Activated naive CD4-positive, alpha-beta T cell treated with anti-CD3 and anti-CD28 coated beads, Interleukin-2, amount 50 U/mL, for 72 hours (primary cell): Measurements from ENCODE around the gene CIAO2A. TPM values are rescaled to one million over a fixed set of nuclear protein-coding genes. Genes with fewer than 3 reads are reported as not detected.

Experiments used
- ATAC-seq, 2 donors: fragments of 150-1000 bp; cut with Tn5 transposase; 2 replicates each; pipeline ENCODE4 v1.10.0; 2021; ENCODE audit warnings: mild to moderate bottlenecking in 2 of 2, moderate library complexity in 2 of 2
- DNase-seq, 2 donors: peaks; one replicate each; pipeline ENCODE4 v3.0.0; 2021 to 2022; ENCODE audit warnings: low spot score in 2 of 2
- H3K27ac Mint-ChIP-seq, 2 donors: one replicate each; pipeline ENCODE4 v1.8.0; 2022; ENCODE audit warnings: mild to moderate bottlenecking in 2 of 2, mixed read lengths in 2 of 2
- H3K36me3 Mint-ChIP-seq, 2 donors: one replicate each; pipeline ENCODE4 v1.8.0; 2022; ENCODE audit warnings: mixed read lengths in 2 of 2
- H3K9me3 Mint-ChIP-seq, 2 donors: one replicate each; pipeline ENCODE4 v1.8.0; 2022; ENCODE audit warnings: mixed read lengths in 2 of 2
- total RNA-seq, 2 donors: library from RNA; stranded (reverse); gene quantifications; one replicate each; pipeline ENCODE4 v1.2.3, GENCODE V29; 2022

The CIAO2A gene
- total RNA-seq, 2 donors from 2014 or later = 77.9 to 95.4 TPM

DNA sequence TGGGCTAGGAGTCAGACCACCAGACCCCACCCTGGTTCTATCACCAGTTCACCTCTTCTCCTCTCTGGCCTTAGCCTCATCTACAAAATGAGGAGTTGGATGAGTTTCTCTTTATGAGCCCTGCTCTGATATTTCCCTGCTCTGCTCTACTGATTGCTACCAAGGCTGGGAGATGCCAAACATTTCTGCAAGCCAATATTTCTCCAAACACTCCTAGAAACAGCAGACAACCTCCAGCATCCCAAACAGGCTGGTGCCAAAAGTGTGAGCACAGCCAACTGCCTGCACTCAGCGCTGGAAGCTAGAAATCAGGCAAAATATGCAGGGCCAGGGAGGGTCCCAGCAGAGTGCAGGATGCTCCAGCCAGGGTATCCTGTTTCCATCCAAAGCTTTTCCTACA, 58.1 kb downstream of the CIAO2A start:
- no peak overlapping the region for H3K27ac Mint-ChIP-seq
- H3K36me3 Mint-ChIP-seq = no peaks in the 10 kb centered on the region
- ATAC-seq (no peak), DNase-seq (no peak)
- no peaks in the 10 kb centered on the region for H3K9me3 Mint-ChIP-seq

DNA sequence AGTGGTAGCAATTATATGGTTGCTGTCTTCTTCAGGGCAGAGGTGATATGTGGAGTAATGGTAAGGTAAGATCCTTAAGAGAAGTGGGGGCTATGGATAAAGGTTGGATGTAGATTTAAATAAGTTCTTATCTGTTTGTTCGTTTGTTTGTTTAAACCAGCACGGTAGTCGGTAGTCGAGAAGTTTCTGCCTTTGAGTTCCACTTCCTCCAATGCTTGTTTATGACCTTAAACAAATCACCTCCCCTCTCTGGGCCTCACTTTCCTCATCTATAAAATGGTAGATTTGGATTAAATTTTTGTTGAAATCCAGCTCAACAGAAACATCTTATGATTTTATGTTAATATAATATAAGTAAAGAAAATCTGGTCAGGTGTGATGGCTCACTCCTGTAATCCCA, 59.1 kb downstream of the CIAO2A start:
- Mint-ChIP-seq H3K36me3 (no peaks in the 10 kb centered on the region), H3K27ac (no peak overlapping the region), H3K9me3 (no peaks in the 10 kb centered on the region)
- ATAC-seq = no peak
- DNase-seq = no peak

DNA sequence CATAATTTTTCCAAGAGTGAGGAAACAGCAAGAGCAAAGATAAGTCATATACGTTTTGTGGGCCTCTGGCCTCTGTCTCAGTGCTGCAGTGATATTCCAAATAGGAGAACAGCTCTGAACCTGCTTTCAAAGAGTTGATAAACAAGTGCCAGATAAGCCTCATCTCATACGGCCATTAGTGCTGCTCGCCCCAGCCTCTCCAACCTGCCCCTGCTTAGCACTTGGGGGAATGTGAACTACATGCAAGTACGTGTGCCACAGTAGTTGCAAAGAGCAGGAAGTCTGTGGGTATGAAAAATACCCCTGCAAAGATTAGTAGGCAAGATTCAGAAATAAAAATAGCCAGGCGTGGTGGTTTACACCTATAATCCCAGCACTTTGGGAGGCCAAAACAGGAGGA, 61.3 kb downstream of the CIAO2A start:
- DNase-seq (no peak), ATAC-seq (no peak)
- Mint-ChIP-seq H3K27ac (no peak overlapping the region), H3K36me3 (no peaks in the 10 kb centered on the region), H3K9me3 (no peaks in the 10 kb centered on the region)

DNA sequence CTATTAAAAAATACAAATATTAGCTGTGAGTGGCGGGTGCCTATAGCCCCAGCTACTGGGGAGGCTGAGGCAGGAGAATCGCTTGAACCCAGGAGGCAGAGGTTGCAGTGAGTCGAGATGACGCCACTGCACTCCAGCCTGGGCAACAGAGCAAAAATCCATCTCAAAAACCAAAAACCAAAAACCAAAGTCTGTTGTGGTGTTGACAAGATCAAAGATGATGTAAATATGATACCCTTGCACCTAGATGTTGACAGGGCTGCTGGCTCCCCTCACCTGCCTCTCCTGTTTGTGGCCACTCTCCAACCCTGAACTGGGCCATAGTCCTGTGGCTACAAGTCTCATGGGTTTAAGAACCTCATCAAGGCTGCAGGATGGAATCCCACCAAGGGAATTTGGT, 63.5 kb downstream of the CIAO2A start:
- DNase-seq = no peak
- H3K36me3 Mint-ChIP-seq = no peaks in the 10 kb centered on the region
- ATAC-seq = no peak

DNA sequence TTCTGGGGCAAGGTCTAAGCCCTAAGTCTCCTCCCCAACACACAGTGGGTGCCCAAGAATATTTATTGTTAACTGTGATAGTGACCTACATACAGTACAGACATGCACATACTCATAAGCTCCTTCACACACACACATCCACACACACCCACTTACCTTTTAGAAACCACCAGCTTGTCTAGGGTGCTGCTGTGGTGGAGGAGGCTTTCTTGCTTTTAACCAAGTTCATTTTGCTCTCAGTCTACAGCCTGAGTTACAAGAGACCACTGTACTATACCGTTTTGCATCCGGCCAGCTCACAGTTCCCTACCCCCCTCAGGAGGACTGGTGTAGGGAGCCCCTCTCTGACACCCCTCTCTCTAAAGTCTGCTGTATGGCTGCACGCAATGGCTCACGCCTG, 64.0 kb downstream of the CIAO2A start:
- no peaks in the 10 kb centered on the region for H3K36me3 Mint-ChIP-seq
- DNase-seq (no peak), ATAC-seq (peak in 1 of 2 donors; percentile 35)
- H3K27ac Mint-ChIP-seq = peak overlapping the region in 1 of 2 donors; percentile 33
- no peaks in the 10 kb centered on the region for H3K9me3 Mint-ChIP-seq

More for the DNA sequence above, 63.5 kb downstream of the CIAO2A start:
- Mint-ChIP-seq H3K27ac (no peak overlapping the region), H3K9me3 (no peaks in the 10 kb centered on the region)

DNA sequence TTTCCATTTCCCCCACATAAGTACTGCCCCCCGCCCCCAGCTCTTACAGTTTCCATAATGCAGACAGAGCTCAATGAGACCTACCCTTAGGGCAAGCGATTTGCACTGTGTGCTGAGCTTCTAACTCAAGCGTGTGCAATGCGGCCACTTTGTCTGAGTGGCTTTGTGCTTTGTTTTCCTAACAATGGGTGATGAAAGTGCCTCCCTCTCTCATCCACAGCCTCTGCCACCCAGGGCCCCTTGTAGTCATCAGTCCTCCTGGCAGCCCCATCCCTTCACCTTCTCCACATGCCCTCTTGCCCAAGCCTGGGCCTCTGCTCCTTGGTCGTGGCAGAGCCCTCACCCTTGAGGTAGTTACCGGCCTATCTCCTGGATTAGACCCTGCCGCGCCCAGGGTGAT, 64.5 kb downstream of the CIAO2A start:
- H3K27ac Mint-ChIP-seq = peak overlapping the region in 1 of 2 donors; percentile 33
- no peak for DNase-seq
- no peak for ATAC-seq
- H3K9me3 Mint-ChIP-seq = no peaks in the 10 kb centered on the region
- H3K36me3 Mint-ChIP-seq = no peaks in the 10 kb centered on the region

DNA sequence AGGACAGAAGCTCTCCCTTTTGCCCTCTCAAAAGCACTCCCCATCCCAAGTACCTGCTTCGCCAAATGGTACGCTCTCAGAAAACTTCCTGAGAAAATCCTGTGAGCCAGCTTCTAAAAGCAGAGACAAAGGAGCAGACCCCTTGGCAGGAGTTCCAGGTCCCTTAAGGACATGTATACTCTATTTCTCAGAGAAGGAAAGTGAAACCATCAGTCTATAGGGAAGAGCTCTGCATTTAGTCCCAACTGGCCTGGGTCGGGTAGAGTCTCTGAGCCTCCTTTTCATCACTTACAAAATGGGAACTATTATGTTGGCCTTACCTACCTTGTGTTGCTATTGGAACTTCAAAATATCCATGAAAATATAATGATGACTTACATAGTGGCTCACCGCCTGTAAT, 67.0 kb downstream of the CIAO2A start:
- Mint-ChIP-seq H3K9me3 (no peaks in the 10 kb centered on the region), H3K27ac (no peak overlapping the region), H3K36me3 (no peaks in the 10 kb centered on the region)
- ATAC-seq (no peak), DNase-seq (no peak)

DNA sequence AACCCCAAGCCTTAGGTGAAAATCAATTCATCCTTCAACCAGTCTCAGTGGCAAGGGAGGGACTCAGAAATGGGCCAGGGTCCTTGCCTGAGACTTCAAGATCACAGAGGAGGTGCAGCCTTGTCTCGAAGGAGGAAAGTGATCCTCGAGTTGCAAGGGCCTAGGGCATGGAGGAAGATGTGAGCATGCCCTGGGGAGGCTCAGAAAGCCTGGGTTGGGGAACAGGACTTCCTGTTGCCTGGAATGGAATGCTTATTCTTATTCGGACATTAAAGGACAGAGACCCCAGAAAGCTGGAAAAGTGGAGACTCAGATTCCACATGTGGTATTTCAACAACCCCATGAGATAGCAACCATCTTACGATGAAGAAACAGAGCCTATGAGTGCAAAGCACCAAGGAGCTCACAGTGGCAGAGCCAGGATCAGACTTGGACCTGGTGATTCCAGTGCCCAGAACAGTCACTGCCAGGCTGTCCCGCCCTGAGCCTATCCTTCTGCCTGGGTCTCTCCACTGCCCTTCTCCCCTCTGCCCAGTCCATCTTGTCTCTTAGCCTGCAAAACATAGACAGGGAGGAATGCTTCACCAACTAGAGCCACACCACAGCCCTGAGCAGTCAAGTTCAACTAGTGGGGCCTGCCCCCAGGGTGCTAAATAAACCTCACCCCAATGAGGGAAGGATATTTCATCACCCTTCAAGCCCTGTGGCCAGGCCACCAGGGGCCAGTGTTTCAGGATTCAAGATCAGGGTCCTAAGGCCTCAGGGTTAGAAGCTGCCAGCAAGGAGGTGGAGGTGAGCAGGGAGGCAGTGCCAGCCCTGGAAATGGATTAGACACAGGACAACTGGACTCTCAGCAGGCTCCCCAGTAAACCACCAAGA, 69.2 kb downstream of the CIAO2A start:
- peak overlapping the region in 1 of 2 donors; percentile 32 for H3K27ac Mint-ChIP-seq
- H3K9me3 Mint-ChIP-seq = no peaks in the 10 kb centered on the region
- no peaks in the 10 kb centered on the region for H3K36me3 Mint-ChIP-seq
- no peak for ATAC-seq
- no peak for DNase-seq

DNA sequence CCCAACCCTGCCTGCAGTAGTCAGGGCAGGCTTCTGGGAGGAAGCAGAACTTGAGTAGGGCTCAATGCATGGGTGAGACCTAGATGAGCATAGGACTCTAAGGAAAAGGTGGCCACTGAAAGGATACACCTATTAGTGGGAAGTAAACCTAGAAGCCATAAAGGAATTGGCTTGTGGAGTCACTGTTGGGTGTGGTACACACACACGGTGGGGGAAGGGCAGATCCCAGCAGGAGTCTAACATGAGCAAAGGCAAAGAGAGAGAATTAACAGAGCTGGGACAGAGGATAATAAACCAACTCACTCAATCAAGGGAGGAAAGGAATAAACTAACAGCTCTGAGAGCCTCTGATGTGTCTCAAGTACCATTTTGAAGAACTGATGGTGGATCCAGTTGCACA, 70.4 kb downstream of the CIAO2A start:
- Mint-ChIP-seq H3K36me3 (no peaks in the 10 kb centered on the region), H3K9me3 (no peaks in the 10 kb centered on the region), H3K27ac (peak overlapping the region in 1 of 2 donors; percentile 57)
- no peak for DNase-seq
- ATAC-seq = no peak

DNA sequence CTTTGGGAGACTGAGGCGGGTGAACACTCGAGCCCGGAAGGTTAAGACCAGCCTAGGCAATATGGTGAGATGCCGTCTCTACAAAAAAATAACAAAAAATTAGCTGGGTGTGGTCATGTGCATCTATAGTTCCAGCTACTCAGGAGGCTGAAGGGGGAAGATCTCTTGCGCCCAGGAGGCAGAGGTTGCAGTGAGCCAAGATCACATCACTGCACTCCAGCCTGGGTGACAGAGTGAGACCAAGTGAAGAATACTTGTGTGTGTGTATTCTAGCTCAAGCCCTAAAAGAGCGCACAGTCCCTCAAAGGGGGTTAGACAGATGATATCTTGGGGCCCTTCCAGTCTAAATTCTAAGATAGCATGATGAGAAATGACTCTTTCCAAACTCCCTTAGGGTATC, 71.1 kb downstream of the CIAO2A start:
- ATAC-seq (no peak), DNase-seq (no peak)
- H3K9me3 Mint-ChIP-seq = no peaks in the 10 kb centered on the region
- no peak overlapping the region for H3K27ac Mint-ChIP-seq
- no peaks in the 10 kb centered on the region for H3K36me3 Mint-ChIP-seq

Other genes with a start within 250 kb of the CIAO2A start
- 1 to 10 TPM in 1 of 2 donors, under 1 TPM in 1; 0.62 to 1.0 TPM for gene DAPK2, start 47.4 kb downstream of the CIAO2A start, total RNA-seq
- gene SNX1, start 2.1 kb upstream of the CIAO2A start, total RNA-seq = 100 to 1,000 TPM in 1 of 2 donors, 10 to 100 TPM in 1; 58.8 to 128 TPM
- gene SNX22, start 57.9 kb upstream of the CIAO2A start, total RNA-seq = 1 to 10 TPM in 1 of 2 donors, under 1 TPM in 1; 0.16 to 1.7 TPM
- 100 to 1,000 TPM; 167 to 264 TPM for gene PPIB, start 69.2 kb upstream of the CIAO2A start, total RNA-seq